HG02763 (cell line): ENCODE data around the gene VARS2.
"Not testable (repeated sequence)": the region's sequence is repeated elsewhere in the genome, so short reads cannot be mapped to it uniquely, and the experiment has no call there.

Experiments used
- ATAC-seq: cut with Tn5 transposase; IDR thresholded peaks from one replicate; pipeline ENCODE4 v1.9.1; 2021; ENCODE audit warnings: mild to moderate bottlenecking, moderate library complexity; ENCODE audit not compliant: unreplicated experiment

VARS2 gene

GRCh38 chr6:30914076-30914853 is at the start of gene VARS2:
VARS2 (plus strand) TSS chr6:30914238; CDS start chr6:30914837, 599 bp downstream.
- peak; percentile 87 for ATAC-seq

GRCh38 chr6:30864325-30864724 is 49.7 kb upstream of the VARS2 start:
- no peak for ATAC-seq

- not testable (repeated sequence) for ATAC-seq
Observed at GRCh38 chr6:30869241-30869749, 44.7 kb upstream of the VARS2 start.

- ATAC-seq = no peak
Observed at GRCh38 chr6:30870546-30870945, 43.5 kb upstream of the VARS2 start.

DNA sequence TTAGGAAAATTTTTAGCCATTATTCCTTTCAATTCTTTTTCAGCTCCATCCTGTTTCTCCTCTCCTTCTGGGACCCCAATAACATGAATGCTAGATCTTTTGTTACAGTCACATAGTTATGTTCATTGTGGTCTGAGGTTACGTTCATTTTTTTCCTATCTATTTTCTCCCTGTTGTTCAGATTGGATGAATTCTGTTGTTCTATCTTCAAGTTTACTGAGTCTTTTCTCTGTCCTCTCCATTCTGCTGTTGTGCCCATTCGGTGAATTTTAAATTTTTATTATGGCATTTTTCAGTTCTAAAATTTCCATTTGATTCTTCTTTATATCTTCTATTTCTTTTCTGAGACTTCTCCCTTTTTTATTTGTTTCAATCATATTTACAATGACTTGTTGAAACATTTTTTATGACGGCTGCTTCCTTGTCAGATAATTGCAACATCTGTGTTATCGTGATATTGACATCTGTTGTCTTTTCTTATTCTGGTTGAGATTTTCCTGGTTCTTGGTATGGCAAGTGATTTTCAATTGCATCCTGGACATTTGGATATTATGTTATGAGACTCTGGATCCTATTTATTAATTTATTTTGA is 42.4 kb upstream of the VARS2 start:
- no peak for ATAC-seq

- ATAC-seq = no peak
Observed at GRCh38 chr6:30873137-30873640, 40.8 kb upstream of the VARS2 start.

- ATAC-seq = not testable (repeated sequence)
Observed at GRCh38 chr6:30873795-30874194, 40.2 kb upstream of the VARS2 start.

DNA sequence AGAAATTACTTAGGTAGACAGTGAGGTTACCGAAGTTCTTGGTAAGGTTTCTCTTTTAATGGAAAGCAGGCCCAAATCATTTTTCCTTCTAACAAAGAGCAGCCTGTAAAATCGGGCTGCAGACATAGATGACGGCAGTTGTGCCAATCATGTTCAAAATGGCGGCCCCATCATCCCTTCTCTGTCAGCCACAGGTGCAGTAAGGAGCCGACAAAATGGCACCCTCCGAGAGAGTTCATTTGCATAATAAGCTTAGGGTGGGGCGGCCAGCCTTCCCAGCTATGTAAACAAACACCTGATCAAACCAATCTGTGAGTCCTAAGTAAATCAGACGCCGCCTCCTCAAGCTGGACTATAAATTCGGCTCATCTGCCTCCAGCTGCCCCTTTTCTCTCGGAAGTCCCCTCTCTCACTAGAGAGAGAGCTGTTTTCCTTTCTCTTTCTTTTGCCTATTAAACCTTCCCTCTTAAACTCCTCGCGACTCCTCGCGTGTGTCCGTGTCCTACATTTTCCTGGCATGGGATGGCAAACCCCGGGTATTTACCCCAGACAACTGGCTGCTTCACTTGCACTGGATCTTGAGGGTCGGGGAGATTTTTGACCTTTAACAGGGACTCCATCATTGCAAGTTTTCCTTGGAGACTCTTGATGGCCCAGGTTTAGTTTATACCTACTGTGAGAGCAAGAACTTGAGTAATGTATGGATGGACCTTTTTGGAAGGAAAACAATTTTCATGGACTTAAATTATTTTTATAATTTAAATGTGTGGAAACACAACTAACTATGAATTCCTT is 38.6 kb upstream of the VARS2 start:
- no peak for ATAC-seq

- no peak for ATAC-seq
Observed at GRCh38 chr6:30876039-30876730, 37.9 kb upstream of the VARS2 start.

- no peak for ATAC-seq
Observed at GRCh38 chr6:30877419-30878262, 36.4 kb upstream of the VARS2 start.

GRCh38 chr6:30879684-30880427 is 34.2 kb upstream of the VARS2 start:
- ATAC-seq = no peak

DNA sequence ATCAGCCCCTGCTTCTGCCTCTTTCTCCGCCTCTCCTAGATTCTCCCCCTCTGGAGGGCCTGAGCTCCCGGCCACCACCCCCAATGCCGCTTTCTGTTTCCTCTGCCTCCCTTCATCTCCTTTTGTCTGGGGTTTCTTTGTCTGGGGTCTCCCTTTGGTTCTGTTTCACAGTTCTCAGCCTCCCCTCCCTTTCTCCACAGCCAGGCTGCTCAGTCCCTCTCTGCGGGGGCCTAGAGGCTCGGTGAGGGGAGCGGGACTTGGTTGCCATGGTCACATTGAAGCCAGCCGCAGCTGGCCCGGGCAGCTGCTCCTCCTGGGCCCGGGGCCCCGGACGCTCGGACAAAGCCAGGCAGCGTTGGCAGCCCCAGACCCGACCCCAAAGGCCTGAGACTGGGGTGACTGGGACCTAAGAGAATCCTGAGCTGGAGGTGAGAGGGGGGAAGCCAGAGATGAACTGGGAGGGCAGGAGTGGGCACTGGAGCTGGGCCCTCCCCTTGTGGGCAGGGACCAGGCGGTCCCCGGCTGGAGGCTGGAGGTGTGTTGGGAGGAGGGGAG is 33.3 kb upstream of the VARS2 start:
- ATAC-seq = no peak

DNA sequence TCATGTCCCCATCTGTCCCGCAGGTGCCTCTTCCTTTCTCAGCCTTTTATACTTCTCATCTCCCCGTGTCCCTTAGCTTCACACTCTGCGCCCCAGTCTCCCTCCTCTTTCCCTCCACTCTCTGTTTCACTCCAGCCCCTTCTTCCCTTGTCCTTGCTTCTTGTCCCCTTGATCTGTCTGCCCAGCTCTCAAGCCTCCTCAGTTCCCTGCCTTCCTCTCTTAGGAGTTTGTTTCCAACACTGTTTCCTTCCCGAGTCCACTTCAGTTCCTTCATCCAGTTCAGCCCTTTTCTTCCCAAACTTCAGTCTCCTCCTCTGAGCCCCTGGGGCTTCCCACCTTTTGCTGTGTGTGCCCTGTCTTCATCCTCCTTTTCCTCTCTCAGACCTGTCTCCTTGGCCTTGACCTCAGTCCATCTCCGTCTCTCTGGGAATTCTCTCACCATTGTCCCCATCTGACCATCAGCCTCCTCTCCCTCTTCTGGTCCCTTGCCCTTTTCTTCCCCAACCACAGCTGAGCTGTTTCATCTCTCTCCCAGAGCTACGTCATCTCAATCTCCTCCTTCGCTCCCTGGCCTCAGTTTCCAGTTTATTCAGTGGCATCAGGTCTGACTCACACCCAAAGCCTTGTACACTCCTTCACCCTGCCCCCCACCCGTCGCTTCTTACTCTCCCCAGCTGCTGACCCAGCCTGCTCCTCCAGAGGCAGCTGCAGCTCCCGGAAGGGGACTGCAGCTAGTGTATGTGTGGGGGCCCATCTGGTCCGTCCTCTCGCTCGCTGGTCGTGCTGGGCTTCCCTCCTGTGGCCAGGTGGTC is 32.4 kb upstream of the VARS2 start:
- no peak for ATAC-seq

DNA sequence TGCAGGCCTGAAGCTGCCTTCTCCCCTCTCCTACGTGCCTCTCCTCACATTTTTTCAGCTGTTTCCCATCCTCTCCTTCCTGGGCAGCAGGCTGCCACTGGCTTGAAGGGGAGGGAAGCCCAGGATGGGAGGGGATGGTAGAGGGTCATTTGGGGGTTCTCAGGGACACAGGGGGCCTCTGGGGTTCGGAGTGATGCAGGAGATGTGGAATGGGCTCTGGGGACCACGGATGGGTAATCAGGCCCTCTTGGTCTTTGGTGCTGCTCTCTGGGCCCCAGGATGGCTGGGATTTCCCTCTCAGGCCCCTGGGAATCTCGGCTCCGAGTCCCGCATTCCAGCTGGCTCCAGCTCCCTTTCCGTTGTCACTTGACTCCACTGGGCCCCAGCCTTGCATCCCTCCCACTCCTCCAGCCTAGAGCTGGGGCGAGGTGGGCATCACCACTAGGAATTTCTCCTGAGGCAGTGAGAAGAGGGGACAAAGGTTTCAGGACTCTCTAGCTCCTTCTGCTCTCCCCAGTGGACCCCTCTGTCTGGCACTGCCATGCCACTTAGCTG is 31.8 kb upstream of the VARS2 start:
- ATAC-seq = no peak

GRCh38 chr6:30882759-30883684 is 31.0 kb upstream of the VARS2 start:
- ATAC-seq = no peak

GRCh38 chr6:30883685-30884520 is 30.1 kb upstream of the VARS2 start, which contains the start of gene DDR1:
DDR1 (plus strand) TSS chr6:30884519; CDS start chr6:30888730, 4,211 bp downstream.
- no peak for ATAC-seq
